Glutamatergic neuron (in vitro differentiated cells): ENCODE results near the gene FGF14. TPM values are rescaled to one million over a fixed set of nuclear protein-coding genes. Genes with fewer than 3 reads are reported as not detected.
"Not testable (repeated sequence)": the region's sequence is repeated elsewhere in the genome, so short reads cannot be mapped to it uniquely, and the experiment has no call there.

Source experiments
- DNase-seq: peaks from one replicate; pipeline ENCODE4 v3.0.0; 2022
- H3K27ac Mint-ChIP-seq: one replicate; pipeline ENCODE4 v1.8.0; 2020; ENCODE audit warnings: mild to moderate bottlenecking, mixed read lengths, inconsistent platforms; ENCODE audit not compliant: unreplicated experiment
- H3K27me3 Mint-ChIP-seq: one replicate; pipeline ENCODE4 v1.8.0; 2020; ENCODE audit warnings: mild to moderate bottlenecking, moderate library complexity, mixed read lengths, inconsistent platforms; ENCODE audit not compliant: unreplicated experiment
- H3K36me3 Mint-ChIP-seq: one replicate; pipeline ENCODE4 v1.8.0; 2020; ENCODE audit warnings: mild to moderate bottlenecking, mixed read lengths, inconsistent platforms; ENCODE audit not compliant: unreplicated experiment
- H3K4me1 Mint-ChIP-seq: one replicate; pipeline ENCODE4 v1.8.0; 2020; ENCODE audit warnings: mild to moderate bottlenecking, low read depth, mixed read lengths, inconsistent platforms; ENCODE audit not compliant: unreplicated experiment
- H3K4me3 Mint-ChIP-seq: one replicate; pipeline ENCODE4 v1.8.0; 2020; ENCODE audit warnings: mild to moderate bottlenecking, mixed read lengths, inconsistent platforms; ENCODE audit not compliant: unreplicated experiment
- H3K9me3 Mint-ChIP-seq: one replicate; pipeline ENCODE4 v1.8.0; 2020; ENCODE audit warnings: mild to moderate bottlenecking, moderate library complexity, mixed read lengths, inconsistent platforms; ENCODE audit not compliant: unreplicated experiment
- total RNA-seq: library from RNA; stranded (reverse); fragmentation: NEBNext Ultra II Directional; extraction: Animal tissue kit (Norgen Biotek cat#: 25700); gene quantifications from one replicate; pipeline ENCODE4 v1.2.1, GENCODE V29; 2021; ENCODE audit not compliant: unreplicated experiment
- TF ChIP-seq, protein P1 (sequence below): fragments of 200-600 bp; sonication (generic); IDR thresholded peaks from one replicate; pipeline ENCODE4 v1.5.0; 2021; ENCODE audit not compliant: partially characterized antibody, unreplicated experiment

The FGF14 gene
- total RNA-seq, 1 donor from 2014 or later = 17.8 TPM

- Mint-ChIP-seq H3K4me1 (no peaks in the 10 kb centered on the region), H3K4me3 (no peak overlapping the region), H3K27ac (no peak overlapping the region), H3K9me3 (peaks cover 9% of the 10 kb centered on the region), H3K36me3 (peaks cover 28% of the 10 kb centered on the region), H3K27me3 (peaks cover 2% of the 10 kb centered on the region)
- DNase-seq = no peak
- TF ChIP-seq, protein P1, sequence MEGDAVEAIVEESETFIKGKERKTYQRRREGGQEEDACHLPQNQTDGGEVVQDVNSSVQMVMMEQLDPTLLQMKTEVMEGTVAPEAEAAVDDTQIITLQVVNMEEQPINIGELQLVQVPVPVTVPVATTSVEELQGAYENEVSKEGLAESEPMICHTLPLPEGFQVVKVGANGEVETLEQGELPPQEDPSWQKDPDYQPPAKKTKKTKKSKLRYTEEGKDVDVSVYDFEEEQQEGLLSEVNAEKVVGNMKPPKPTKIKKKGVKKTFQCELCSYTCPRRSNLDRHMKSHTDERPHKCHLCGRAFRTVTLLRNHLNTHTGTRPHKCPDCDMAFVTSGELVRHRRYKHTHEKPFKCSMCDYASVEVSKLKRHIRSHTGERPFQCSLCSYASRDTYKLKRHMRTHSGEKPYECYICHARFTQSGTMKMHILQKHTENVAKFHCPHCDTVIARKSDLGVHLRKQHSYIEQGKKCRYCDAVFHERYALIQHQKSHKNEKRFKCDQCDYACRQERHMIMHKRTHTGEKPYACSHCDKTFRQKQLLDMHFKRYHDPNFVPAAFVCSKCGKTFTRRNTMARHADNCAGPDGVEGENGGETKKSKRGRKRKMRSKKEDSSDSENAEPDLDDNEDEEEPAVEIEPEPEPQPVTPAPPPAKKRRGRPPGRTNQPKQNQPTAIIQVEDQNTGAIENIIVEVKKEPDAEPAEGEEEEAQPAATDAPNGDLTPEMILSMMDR = no peak
Observed at GRCh38 chr13:102020611-102021216, 381.1 kb downstream of the FGF14 start.

GRCh38 chr13:102018716-102019115, 383.1 kb downstream of the FGF14 start:
- Mint-ChIP-seq H3K27me3 (peaks cover 2% of the 10 kb centered on the region), H3K9me3 (peaks cover 9% of the 10 kb centered on the region), H3K4me1 (no peaks in the 10 kb centered on the region), H3K4me3 (no peak overlapping the region), H3K27ac (no peak overlapping the region), H3K36me3 (peaks cover 28% of the 10 kb centered on the region)
- TF ChIP-seq, protein P1 = no peak
- DNase-seq = no peak

- no peaks in the 10 kb centered on the region for H3K4me1 Mint-ChIP-seq
- H3K27ac Mint-ChIP-seq = no peak overlapping the region
- peaks cover 28% of the 10 kb centered on the region for H3K36me3 Mint-ChIP-seq
- no peak overlapping the region for H3K4me3 Mint-ChIP-seq
- DNase-seq = no peak
- peaks cover 4% of the 10 kb centered on the region for H3K27me3 Mint-ChIP-seq
- H3K9me3 Mint-ChIP-seq = peaks cover 9% of the 10 kb centered on the region
- TF ChIP-seq, protein P1 = no peak
Observed at GRCh38 chr13:102017248-102017647, 384.6 kb downstream of the FGF14 start.

DNA sequence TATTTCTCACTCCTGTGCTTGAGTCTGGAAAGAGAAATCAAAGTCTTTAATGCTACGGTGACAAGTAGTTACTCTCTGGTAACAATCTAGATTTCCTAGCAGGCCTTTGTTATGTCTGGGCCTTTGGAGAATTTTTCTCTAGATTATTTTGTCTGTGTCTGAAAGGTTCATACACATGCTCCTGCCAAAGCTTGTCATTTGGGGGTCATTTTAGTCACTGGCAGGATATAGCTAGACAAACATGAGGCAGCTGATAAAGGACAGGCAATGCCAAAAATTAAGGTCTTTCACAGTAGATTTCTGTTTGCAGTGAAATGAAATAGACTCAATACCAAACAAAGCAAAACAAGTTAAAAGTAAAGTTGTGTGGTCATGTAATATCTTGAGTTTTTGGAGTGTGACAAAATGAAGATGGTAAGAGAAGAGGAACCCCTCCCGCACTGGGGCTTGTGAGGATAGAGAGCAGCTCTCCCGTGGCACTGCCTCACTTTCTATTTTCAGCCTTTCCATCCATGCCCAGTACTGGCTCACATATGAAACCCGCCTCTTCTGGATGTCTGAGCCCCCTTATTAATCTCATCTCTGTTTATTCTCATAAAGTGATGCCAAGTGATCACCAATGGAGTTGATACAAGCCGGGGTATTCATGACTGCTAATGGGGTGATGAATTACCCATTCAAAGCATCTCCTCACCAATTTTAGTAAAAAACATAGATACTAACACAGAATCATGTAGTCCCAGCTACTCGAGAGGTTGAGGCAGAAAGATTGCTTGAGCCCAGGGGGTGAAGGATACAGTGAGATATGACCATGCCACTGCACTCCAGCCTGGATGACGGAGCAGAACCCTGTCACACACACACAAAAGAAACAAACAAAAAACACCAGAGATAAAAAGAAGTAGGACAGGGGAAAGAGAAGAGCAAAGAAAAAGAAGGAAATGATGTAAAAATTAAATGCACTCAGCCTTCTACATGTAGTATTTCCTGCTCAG, 389.3 kb downstream of the FGF14 start:
- Mint-ChIP-seq H3K27ac (no peak overlapping the region), H3K9me3 (peaks cover 2% of the 10 kb centered on the region)

GRCh38 chr13:102011455-102011854, 390.4 kb downstream of the FGF14 start:
- H3K36me3 Mint-ChIP-seq, H3K27me3 Mint-ChIP-seq, H3K27ac Mint-ChIP-seq, H3K4me3 Mint-ChIP-seq, H3K9me3 Mint-ChIP-seq, DNase-seq, H3K4me1 Mint-ChIP-seq: not testable (repeated sequence)

More for the DNA sequence above, 389.3 kb downstream of the FGF14 start:
- H3K4me3 Mint-ChIP-seq = no peak overlapping the region
- TF ChIP-seq, protein P1 = no peak
- no peaks in the 10 kb centered on the region for H3K4me1 Mint-ChIP-seq
- peaks cover 2% of the 10 kb centered on the region for H3K27me3 Mint-ChIP-seq
- peaks cover 9% of the 10 kb centered on the region for H3K36me3 Mint-ChIP-seq
- no peak for DNase-seq
